Lung (tissue), 12 donors: ENCODE data around the gene LMTK2. TPM values are rescaled to one million over a fixed set of nuclear protein-coding genes. Genes with fewer than 3 reads are reported as not detected.

ENCODE experiments used
- ATAC-seq: fragments of 200-7000 bp; cut with Tn5 transposase; one replicate; pipeline ENCODE4 v1.9.1; 2020; ENCODE audit warnings: moderate number of reproducible peaks; ENCODE audit not compliant: insufficient read depth, low FRiP score
- DNase-seq, 3 donors: peaks; one replicate each; pipeline ENCODE4 v3.0.0-alpha.2; 2013 to 2017
- H3K27ac ChIP-seq, 2 donors: one replicate each; pipeline ENCODE4 v1.5.1; 2013; ENCODE audit warnings: mild to moderate bottlenecking in 2 of 2, moderate library complexity in 2 of 2, control low read depth in 1 of 2, inconsistent platforms in 1 of 2, low read depth in 1 of 2, low read length in 1 of 2
- H3K27me3 ChIP-seq, 3 donors: one replicate each; pipeline ENCODE4 v1.5.1; 2013; ENCODE audit warnings: low read length in 2 of 3; ENCODE audit not compliant: control insufficient read depth in 3 of 3, insufficient read depth in 3 of 3
- H3K36me3 ChIP-seq, 4 donors: one replicate each; pipeline ENCODE4 v1.5.1; 2013; ENCODE audit warnings: low read length in 4 of 4, mild to moderate bottlenecking in 1 of 4, moderate library complexity in 1 of 4; ENCODE audit not compliant: control insufficient read depth in 4 of 4, insufficient read depth in 4 of 4
- H3K4me1 ChIP-seq, 5 donors: one replicate each; pipeline ENCODE4 v1.5.1; 2013; ENCODE audit warnings: low read length in 5 of 5, mild to moderate bottlenecking in 2 of 5, moderate library complexity in 1 of 5; ENCODE audit not compliant: control insufficient read depth in 5 of 5, insufficient read depth in 5 of 5
- H3K4me3 ChIP-seq: one replicate; pipeline ENCODE4 v1.5.1; 2013; ENCODE audit warnings: mild to moderate bottlenecking, control low read depth, moderate library complexity
- H3K9ac ChIP-seq, 2 donors: one replicate each; pipeline ENCODE4 v1.5.1; 2013; ENCODE audit warnings: low read length in 2 of 2, control low read depth in 1 of 2; ENCODE audit not compliant: insufficient read depth in 1 of 2
- H3K9me3 ChIP-seq, 4 donors: one replicate each; pipeline ENCODE4 v1.5.1; 2013; ENCODE audit warnings: low read length in 3 of 4, mild to moderate bottlenecking in 1 of 4, moderate library complexity in 1 of 4; ENCODE audit not compliant: control insufficient read depth in 4 of 4, insufficient read depth in 3 of 4
- CTCF ChIP-seq: IDR thresholded peaks from 2 replicates; pipeline ENCODE4 v1.5.1; 2012; ENCODE audit warnings: mild to moderate bottlenecking; ENCODE audit errors: control extremely low read depth, extremely low read depth
- WGBS, 2 donors: extraction: QIAGEN DNeasy Blood & Tissue Kit; methylation state at CpG; one replicate each; pipeline ENCODE4 v1.1.7; 2013; 5-methylcytosine and 5-hydroxymethylcytosine counted together
- polyA plus RNA-seq, 2 donors: library from polyadenylated mRNA; stranded (reverse); fragments of 200-250 nt; gene quantifications; one replicate each; pipeline ENCODE4 v1.2.1, GENCODE V29; 2013
- total RNA-seq, 2 donors: library from RNA; depleted of rRNA in 1 of 2; stranded (reverse); fragments of >200 nt in 1 of 2; gene quantifications; one replicate each; pipeline ENCODE4 v1.2.1, GENCODE V29; 2014 to 2021
- donor health status: control.
- donor health status: control.
- donor health status: Bipolar disorder and iron deficiency.
- donor health status: healthy.
- donor health status: DM: yes; HTN: yes; CAD: no.

LMTK2 gene
- total and polyA plus RNA-seq, 4 donors, result 6.6 to 25.8 (median 15.7) TPM

GRCh38 chr7:98249106-98249505, 142.4 kb downstream of the LMTK2 start:
- Histone ChIP-seq H3K27me3 (no peaks in the 10 kb centered on the region), H3K9me3 (no peaks in the 10 kb centered on the region), H3K9ac (no peak overlapping the region), H3K36me3 (peaks cover 0 to 3% (median 0%) of the 10 kb centered on the region in 4 donors), H3K4me1 (peaks cover 0 to 28% (median 5%) of the 10 kb centered on the region in 5 donors), H3K4me3 (no peak overlapping the region), H3K27ac (peak overlapping the region; percentile 27 to 76)
- DNase-seq (peak in 2 of 3 donors; percentile 6 to 33), ATAC-seq (no peak)
- 58 to 60% methylated on average over 6 of the region's 6 CpGs for WGBS, 2 donors
- TF ChIP-seq CTCF, result no peak

- H3K4me1 ChIP-seq, result peaks cover 0 to 20% (median 5%) of the 10 kb centered on the region in 5 donors
- H3K4me3 ChIP-seq, result no peak overlapping the region
- ATAC-seq (no peak), DNase-seq (peak in 2 of 3 donors; percentile 22 to 32)
- no peaks in the 10 kb centered on the region for H3K27me3 ChIP-seq
- H3K9ac ChIP-seq, result no peak overlapping the region
- H3K27ac ChIP-seq, result peak overlapping the region; percentile 64 to 94
- no peak for TF ChIP-seq CTCF
- WGBS, 2 donors, result 31 to 36% methylated on average over 3 of the region's 3 CpGs
- peaks cover 0 to 2% (median 0%) of the 10 kb centered on the region in 4 donors for H3K36me3 ChIP-seq
- no peaks in the 10 kb centered on the region for H3K9me3 ChIP-seq
Observed at GRCh38 chr7:98250789-98251188, 144.1 kb downstream of the LMTK2 start.

GRCh38 chr7:98251231-98251600, 144.6 kb downstream of the LMTK2 start:
- TF ChIP-seq CTCF, result no peak
- Histone ChIP-seq H3K27ac (peak overlapping the region; percentile 64 to 94), H3K9me3 (no peaks in the 10 kb centered on the region), H3K4me1 (peaks cover 0 to 20% (median 5%) of the 10 kb centered on the region in 5 donors), H3K27me3 (no peaks in the 10 kb centered on the region), H3K4me3 (peak overlapping the region; percentile 96), H3K9ac (peak overlapping the region; percentile 39 to 68), H3K36me3 (peaks cover 0 to 2% (median 0%) of the 10 kb centered on the region in 4 donors)
- DNase-seq (no peak), ATAC-seq (peak; percentile 4)
- 11 to 14% methylated on average over 9 of the region's 9 CpGs for WGBS, 2 donors
